GM21723 (cell line): ENCODE measurements around the gene SDHA.
A peak's percentile ranks its signal among the peaks of the same experiment; 100 is the strongest.
"Not testable (repeated sequence)": the region's sequence is repeated elsewhere in the genome, so short reads cannot be mapped to it uniquely, and the experiment has no call there.

Experiments
- ATAC-seq: cut with Tn5 transposase; IDR thresholded peaks from one replicate; pipeline ENCODE4 v1.9.1; 2021; ENCODE audit warnings: mild to moderate bottlenecking, moderate library complexity; ENCODE audit not compliant: unreplicated experiment

The SDHA gene

GRCh38 chr5:251975-252374 is 33.9 kb downstream of the SDHA start:
- not testable (repeated sequence) for ATAC-seq

DNA sequence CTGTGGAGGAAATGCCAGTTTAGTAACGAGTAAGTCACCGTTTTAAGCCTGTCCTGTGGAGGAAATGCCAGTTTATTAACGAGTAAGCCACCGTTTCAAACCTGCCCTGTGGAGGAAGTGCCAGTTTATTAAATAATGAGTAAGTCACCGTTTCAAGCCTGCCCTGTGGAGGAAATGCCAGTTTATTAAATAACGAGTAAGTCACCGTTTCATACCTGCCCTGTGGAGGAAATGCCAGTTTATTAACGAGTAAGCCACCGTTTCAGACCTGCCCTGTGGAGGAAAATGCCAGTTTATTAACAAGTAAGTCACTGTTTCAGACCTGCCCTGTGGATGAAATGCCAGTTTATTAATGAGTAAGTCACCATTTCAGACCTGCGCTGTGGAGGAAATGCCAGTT is 34.4 kb downstream of the SDHA start:
- ATAC-seq = no peak

DNA sequence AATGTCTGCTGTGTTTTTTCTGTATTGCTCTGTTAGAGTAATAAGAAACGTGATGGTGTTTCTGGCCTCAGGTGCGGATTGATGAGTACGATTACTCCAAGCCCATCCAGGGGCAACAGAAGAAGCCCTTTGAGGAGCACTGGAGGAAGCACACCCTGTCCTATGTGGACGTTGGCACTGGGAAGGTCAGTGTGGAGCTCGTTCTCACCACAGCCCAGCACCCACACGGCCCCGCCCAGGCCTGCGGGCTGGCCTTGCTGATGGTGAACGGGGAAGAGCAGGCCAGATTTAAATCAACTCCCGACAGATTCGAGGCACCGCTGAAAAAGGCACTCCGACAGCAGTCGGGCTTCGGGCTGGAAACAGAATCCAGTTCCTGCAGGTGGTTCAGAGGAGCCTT is 36.2 kb downstream of the SDHA start:
- ATAC-seq = not testable (repeated sequence)

DNA sequence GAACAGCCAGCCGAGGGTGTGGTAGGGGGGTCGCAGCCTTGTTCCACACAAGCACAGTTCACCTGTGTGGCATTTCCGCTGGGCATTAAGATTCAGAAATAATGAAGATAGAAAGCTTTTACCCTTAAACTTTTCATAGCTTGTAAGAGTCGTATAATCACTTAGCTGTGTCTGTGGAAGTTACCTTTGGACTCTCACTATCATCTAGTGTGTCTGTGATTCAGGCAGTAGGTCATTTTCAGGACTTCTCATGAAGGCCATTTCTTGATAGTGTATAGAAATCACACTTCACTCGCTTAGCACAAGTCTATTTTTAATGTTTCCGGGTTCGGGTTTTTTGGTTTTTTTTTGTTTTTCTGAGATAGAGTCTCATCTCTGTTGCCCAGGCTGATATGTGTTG is 37.0 kb downstream of the SDHA start:
- ATAC-seq = not testable (repeated sequence)

DNA sequence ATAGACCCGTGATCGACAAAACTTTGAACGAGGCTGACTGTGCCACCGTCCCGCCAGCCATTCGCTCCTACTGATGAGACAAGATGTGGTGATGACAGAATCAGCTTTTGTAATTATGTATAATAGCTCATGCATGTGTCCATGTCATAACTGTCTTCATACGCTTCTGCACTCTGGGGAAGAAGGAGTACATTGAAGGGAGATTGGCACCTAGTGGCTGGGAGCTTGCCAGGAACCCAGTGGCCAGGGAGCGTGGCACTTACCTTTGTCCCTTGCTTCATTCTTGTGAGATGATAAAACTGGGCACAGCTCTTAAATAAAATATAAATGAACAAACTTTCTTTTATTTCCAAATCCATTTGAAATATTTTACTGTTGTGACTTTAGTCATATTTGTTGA is 38.2 kb downstream of the SDHA start:
- ATAC-seq = not testable (repeated sequence)

DNA sequence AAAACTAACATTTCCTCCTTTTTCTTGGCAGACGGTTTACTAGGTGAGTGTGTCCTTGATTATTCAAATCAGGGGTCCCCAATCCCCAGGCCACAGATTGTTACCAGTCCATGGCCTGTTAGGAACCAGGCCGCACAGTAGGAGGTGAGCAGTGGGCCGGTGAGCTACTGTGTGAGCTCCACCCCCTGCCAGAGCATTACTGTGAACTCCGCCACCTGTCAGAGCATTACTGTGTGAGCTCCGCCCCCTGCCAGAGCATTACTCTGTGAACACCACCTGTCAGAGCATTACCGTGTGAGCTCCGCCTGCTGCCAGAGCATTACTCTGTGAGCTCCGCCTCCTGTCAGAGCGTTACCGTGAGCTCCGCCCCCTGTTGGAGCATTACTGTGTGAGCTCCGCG is 39.0 kb downstream of the SDHA start:
- ATAC-seq = no peak

GRCh38 chr5:263275-263974 is 45.3 kb downstream of the SDHA start:
- ATAC-seq = not testable (repeated sequence)

DNA sequence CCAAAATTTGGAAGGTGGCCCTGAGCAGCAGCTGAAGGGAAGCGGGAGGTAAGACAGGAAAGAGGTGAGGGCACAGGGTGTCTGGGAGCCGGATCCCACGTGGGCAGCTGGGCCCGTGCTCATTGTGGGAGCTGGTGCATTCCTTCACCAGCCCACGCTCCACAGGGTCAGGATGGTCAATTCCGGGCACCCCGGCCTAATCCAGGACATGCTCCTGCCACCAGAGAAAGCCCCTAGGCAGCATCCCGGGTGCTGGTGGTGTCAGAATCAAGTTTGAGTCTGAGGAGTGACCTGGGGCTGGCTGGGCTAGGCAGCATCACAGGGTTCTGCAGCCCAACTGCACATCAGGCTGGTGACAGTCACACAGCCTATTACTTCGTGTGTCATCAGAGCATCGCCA is 46.2 kb downstream of the SDHA start:
- no peak for ATAC-seq

DNA sequence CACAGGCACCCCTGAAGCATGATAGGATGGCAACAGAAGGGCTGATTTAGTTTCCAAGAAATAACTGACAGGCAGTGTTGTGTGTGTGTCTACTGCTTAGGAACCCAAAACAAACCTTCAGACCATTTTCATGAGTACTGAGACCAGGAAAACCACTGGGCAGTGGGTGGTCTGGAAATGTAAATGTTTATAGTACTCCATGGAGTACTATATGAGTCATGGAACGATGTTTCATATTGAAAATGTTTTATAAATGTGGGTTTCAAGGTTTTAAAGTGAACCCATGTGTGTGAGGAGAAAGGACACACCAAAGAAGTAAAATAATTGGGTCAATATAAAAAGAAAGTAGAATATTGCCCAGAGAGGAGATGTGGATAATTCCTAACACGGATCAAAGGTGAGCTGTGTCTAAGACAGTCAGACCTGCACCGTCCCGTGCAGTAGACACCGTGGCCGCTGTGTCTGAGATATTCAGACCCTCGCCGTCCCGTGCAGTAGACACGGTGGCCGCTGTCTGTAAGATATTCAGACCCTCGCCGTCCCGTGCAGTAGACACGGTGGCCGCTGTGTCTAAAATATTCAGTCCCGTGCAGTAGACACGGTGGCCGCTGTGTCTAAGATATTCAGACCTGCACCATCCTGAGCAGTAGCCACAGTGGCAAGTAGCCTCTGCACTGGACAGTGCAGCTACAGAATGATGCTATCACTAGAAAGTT is 48.3 kb downstream of the SDHA start:
- not testable (repeated sequence) for ATAC-seq

- ATAC-seq = no peak
Observed at GRCh38 chr5:267716-268115, 49.6 kb downstream of the SDHA start.

DNA sequence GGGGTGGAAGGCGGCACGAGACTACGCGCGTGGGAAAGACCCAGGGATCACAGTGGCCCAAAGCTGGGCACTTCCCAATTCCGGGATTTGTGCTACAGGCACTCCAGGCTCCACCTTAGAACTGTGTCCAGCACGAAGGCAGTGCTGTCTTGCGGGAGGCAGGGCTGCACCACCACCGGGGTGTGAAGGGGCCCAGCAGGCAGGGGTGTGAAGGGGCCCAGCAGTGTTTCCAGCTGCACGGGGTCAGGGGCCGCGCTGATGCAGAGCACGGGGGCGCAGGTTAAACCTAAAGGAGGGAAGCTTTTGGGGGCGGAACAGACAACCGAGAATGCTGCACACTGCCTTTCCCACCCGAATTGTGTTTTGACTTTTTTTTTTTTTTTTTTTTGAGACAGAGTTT is 52.2 kb downstream of the SDHA start:
- no peak for ATAC-seq

DNA sequence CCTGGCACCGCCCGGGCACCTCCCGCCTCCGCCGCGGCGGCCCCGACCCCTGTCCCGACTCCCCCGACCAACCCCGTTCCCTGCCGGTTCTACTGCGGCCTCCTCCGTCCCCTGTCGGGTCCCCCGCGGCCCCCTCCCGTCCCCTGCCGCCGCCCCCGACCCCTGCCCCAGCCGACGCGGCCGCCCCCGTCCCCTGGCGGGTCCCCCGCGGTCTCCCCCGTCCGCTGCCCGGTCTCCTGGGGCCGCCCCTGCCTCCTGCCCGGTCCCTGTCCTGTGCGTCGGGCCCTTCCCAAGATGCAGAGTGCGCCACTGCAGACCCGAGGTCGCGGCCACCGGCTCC is 53.7 kb downstream of the SDHA start:
- ATAC-seq = peak; percentile 28

DNA sequence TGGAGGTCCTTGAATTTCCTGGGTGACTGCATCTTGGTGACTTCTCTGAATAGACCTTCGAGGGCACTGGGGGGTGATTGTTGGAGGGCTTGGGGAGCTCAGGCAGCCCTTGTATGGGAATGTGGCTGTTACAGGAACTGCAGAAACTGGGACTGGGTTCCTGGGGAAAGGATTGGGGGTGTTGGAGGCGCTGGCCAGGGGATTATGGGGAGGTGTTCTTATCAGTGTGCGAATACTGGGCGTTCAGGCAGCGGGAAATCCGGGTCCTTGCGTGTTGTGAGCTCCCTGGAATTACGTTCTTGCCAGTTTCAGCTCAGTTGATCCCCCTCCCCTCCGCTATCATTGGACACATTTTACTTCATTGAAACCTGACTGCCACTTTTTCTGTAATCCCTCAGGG is 55.0 kb downstream of the SDHA start:
- not testable (repeated sequence) for ATAC-seq

DNA sequence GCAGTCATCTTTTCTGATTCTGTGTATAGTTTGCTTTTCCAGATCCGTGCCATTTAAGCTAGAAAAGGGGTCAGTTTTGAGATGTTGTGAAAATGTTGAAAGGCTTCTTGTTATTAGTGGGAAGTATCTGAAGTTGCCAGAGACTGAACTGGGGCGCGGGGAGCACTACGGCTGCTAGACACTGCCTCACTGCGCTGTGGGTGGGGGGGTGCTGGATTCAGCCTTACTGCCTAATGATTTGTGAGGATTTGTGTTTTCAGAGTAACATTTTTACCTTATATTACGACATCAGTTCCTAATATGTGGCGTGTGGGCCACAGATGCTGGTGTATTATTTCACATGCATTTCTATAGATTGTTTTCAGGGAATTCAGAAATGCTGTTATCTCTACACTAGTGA is 55.4 kb downstream of the SDHA start:
- not testable (repeated sequence) for ATAC-seq

GRCh38 chr5:274346-274745 is 56.2 kb downstream of the SDHA start:
- ATAC-seq = not testable (repeated sequence)

DNA sequence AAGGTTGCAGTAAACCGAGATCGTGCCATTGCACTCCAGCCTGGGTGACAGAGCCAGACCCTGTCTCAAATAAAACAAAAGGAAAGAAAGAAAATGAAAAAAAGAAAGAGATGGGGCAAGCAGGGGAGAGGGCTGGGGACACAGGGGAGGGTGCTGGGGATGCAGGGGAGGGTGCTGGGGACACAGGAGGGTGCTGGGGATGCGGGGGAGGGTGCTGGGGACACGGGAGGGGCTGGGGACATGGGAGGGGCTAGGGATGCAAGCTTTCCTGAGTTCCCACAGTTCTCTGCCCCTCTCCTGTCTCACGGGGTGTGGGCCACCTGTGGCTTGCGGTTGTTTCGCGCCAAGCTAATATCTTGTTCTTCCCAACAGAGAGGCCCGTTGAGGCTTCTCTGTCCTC is 60.5 kb downstream of the SDHA start:
- ATAC-seq = no peak

- ATAC-seq = not testable (repeated sequence)
Observed at GRCh38 chr5:279051-279665, 61.0 kb downstream of the SDHA start.

DNA sequence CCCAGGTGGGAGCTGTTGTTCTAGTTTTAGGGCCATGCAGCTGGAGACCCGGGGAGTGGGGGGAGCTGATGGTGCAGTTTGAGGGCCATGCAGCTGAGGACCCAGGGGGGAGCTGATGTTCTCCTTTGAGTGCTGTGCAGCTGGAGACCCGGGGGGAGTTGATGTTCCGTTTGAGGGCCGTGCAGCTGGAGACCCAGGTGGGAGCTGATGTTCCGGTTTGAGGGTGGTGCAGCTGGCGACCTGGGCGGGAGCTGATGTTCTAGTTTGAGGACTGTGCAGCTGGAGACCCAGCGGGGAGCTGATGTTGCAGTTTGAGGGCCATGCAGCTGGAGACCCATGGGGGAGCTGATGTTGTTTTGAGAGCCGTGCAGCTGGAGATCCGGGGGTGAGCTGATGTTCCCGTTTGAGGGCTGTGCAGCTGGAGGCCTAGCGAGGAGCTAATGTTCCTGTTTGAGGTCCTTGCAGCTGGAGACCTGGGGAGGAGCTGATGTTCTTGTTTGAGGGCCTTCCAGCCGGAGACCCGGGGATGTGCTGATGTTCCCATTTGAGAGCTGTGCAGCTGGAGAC is 68.0 kb downstream of the SDHA start:
- no peak for ATAC-seq

DNA sequence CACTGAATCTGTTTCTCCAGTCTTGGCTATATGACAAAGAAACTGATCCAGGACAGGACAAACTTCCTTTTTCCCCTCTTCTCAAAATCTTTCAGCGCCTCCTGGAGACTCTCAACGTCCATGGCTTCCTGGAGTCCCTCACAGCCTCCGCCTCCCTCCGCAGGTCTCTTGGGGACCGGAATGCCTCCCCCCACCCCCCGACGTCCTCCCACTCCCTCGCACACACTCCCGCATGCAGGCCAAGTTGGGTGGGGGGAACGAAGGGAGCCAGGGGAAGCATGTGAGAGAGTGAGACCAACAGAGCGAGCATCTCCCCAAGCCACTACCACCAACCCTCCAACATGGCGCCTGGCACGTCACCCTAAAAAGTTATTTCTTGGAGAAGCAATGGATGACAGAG is 72.1 kb downstream of the SDHA start:
- not testable (repeated sequence) for ATAC-seq

GRCh38 chr5:291345-291744 is 73.2 kb downstream of the SDHA start:
- ATAC-seq = not testable (repeated sequence)

GRCh38 chr5:294788-295187 is 76.7 kb downstream of the SDHA start:
- ATAC-seq = not testable (repeated sequence)

DNA sequence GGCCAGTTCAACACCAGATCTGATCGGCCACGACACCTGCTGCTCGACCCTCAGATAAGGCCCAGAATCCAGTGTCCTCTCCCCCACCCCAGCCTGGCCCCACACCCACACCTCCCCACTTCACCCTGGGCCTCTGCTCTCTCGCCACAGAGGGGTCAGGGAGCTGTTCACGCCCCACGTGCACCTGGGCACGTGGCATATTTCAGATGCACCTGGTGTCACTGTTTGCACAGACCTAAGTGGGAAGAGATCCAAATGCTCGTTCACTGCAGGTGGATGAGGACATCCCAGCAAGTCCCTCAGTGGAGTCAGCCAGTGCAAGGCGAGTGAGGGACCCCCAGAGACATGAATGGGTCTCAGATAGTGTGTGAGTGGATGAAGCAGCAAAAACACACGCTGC is 78.1 kb downstream of the SDHA start:
- not testable (repeated sequence) for ATAC-seq
